DMS79 treated with DMSO at 0.1 percent for 48 hours (cell line): ENCODE measurements around the gene OBSCN.
"Not testable (repeated sequence)": the region's sequence is repeated elsewhere in the genome, so short reads cannot be mapped to it uniquely, and the experiment has no call there.

Experiments used
- DNase-seq: peaks from one replicate; lab custom pipeline; 2025; lab: John Stamatoyannopoulos, UW

OBSCN gene

DNA sequence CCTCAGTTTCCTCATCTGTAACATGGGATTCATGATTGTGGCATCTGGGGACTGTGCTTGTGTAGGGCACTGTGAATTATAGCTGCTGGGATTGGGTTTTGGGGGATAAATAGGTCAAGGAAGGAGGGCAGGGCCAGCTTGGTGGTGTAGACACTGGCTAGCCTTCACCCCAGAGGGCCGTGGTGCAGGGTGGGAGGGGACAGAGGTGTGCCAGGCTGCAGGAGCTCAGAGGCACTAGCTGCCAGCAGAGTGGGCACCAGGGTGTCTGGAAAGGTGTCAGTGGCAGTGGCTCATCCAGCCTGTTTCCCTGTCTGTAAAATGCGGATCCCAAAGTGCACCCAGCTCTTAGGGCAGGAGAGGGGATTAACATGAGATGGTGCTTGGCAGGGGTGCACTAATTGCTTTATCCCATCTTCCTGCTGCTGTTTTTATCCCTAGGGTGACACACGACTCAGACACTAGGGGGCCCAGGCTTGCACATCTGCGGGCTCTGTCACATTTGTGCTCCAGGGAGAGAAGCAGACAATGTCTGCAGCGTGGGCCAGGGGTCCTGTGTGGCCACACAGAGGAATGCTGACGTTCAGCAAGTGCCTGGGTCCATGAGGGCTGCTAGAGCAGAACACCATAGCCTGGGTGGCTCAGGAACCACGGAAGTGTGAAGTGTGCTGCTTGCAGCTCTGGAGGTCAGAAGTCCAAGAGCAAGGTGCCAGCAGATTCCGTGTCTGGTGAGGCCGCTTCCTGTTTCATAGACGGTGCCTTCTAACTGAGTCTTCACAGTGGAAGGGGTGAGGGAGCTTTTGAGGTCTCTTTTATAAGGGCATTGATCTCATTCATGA lies 19.3 kb downstream of the OBSCN start:
- no peak for DNase-seq

DNA sequence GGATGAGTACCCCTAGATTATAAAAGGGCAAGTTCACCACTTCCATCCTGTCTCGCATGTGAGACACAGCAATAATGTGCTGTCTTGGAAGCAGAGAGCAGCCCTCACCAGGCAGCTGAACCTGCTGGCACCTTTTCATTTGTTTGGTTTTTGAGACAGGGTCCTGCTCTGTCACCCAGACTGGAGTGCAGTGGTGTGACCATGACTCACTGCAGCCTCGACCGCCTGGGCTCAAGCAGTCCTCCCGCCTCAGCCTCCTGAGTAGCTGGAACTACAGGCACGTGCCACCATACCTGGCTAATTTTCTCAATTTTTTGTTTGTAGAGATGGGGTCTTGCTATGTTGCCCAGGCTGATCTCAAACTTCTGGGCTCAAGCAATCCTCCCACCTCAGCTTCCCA lies 20.3 kb downstream of the OBSCN start:
- not testable (repeated sequence) for DNase-seq

DNA sequence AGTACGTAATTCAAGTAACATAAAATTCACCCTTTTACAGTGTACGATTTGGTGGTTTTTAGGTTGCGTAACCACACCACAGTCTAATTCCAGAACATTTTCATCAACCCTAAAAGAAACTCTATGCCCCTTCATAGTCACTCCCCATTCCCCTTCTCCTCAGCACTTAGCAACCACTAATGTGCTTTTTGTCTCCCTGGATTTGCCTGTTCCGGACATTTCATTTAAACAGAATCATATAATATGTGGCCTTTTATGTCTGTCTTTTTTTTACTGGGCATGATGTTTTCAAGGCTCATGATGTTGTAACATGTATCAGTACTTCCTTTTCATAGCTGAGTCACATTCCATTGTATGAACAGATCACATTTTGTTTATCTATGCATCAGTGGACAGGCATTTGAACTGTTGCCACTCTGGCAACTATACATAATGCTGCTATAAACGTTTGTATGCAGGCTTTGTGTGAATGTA lies 20.8 kb downstream of the OBSCN start:
- DNase-seq, result no peak

DNA sequence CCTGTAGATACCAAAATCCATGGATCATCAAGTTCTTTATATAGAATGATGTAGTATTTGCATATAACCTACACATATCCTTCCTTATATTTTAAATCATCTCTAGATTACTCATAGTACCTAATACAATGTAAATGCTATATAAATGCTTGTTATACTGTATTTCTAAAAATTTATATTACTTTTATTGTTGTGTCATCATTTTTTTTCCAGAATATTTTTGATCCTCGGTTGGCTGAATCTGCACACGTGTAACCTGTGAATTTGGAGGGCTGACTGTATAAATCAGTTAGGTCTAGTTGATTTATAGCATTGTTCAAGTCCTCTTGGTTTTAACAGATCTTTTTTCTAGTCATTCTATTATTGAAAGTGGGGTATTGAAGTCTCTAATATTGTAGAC lies 23.3 kb downstream of the OBSCN start:
- no peak for DNase-seq

DNA sequence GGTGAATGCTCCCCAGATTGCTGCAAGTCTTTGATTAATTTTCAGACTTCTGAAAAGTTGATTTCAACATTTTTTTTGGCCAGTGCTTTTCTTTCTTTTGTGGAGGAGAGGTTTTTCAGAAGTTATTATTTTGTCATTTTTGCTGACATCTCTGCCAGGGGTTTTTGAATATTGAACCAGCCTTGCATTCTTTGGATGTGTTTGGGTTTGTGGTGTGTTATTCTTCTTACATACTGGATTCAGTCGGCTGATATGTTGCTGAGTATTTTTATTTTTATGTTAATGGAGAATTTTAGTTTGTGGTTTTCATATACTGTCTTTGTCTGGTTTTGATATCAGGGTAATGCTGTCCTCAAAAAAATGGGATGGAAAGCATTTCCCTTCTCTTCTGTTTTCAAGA lies 25.3 kb downstream of the OBSCN start:
- no peak for DNase-seq

DNA sequence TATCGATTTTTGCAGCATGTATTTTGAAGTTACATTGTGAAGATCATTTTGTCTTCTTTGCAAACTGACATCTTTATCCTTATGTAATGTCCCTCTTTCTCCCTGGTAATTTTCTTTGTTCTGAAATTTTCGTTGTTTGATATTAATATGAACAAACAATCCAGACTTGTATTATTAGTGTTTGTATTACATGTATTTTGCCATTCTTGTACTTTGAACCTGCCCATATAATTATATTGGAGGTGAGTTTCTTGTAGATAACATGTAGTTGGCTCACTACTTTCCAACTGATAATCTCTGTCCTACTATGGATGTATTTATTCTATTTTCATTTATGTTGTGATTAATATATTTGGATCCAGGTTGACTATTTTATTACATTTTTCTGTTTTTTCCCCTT lies 27.1 kb downstream of the OBSCN start:
- DNase-seq, result no peak

DNA sequence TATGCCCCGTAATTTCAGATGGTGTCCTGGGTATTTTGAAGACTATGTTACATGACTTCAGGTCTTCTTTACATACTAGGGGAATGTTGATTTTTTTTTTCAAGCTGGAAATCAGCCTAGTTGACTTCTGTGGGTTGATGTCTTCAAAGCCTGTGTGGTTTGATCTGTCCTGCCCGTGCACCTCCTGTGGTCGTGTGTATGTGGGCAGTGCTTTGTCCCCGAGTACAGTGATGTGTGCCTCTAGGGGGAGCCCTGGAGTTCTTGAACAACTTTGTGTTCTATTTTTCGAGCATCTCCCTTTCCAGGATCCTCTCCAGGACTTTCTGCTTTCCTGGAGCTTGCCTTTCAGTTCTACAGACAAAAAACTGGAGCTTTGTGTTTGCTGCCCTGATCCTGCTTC lies 28.9 kb downstream of the OBSCN start:
- no peak for DNase-seq

DNA sequence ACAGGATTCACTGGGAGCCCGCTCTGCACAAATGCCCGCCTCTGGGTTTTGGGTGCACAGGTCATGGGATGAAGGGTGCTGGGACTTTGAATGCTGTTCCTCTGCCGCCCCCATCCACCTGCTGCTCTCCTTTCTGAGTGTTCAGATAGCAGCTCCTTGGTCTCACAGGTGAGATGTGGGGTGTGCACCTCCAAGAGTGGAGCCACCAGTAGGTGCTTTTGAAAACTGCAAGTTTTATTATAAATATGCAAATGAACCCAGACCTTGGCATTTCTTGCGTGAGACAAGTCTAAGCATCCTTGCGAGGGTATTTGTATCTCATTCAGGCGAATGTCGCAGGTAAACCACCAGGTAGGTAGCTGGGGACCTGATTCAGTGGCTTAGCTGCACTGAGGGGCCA lies 30.2 kb downstream of the OBSCN start:
- no peak for DNase-seq

DNA sequence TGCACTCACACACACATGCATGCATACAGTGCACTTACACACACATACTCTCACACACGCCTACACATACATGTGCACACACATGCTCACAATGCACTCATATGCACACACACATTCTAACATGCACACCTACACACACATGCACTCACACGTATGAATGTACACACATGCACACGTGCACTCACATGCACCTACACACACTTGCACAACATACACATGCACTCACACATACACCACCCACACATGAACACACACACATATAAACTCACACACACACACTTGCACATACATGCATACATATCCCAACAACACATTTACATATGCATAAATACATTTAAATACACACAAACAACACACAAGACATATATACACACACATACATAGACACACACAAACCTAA lies 30.6 kb downstream of the OBSCN start:
- no peak for DNase-seq

DNA sequence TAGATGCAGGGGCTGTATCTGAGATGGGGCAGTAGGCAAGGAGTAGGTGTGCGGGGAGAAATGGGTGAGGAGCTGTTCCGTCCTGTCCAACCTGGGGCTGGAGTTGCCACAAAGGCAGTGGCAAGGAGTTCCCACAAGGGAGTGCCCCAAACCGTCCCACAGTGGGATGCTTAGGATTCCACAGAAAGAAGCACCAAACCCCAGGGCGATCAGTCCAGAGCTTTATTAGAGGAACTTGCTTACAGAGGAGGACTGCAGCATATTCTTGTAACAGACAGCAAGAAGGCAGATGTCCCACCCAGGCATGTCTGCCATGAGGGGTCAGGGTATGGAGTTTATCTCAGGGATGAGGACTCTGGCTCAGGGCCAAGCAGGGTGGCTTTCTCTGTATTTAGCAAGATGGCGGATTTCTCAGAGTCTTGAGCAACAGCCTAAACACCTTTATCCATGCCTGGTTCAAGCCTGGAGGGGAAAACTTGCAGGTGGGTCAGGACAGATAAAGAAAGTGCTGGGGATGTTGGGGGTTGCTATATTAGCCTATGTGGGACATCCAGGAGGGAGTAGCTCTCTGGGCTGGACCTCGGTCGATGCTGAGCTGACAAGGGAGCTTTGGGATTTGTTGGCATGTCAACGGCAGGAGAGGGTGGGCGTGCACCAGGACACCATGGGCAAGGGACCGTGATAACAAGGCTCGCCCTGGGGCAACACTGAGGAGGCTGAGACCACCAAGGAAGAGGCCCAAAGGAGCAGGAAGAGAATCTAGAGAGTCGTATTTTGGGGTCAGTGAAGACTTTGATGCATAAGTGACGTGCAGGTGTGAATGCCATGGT lies 32.8 kb downstream of the OBSCN start:
- DNase-seq, result no peak

DNA sequence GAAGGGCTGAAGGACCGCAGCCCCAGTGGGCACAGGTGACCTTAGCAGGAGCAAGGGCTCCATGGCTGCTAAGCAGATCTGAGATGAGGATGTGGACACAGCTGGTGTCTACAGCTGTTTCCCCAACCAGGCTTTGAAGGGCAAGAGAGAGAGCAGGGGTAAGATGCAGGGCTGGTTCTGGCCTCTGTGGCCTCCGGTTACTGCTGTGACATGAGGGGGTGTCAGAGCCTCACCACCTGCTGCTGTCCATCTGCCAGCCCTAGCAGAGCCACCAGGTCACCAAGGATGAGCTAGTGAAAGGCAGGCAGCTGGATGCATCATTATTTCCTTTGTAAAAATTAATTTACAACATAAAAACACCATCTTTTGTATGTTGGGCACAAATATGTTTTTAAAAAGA lies 33.4 kb downstream of the OBSCN start:
- DNase-seq, result no peak

DNA sequence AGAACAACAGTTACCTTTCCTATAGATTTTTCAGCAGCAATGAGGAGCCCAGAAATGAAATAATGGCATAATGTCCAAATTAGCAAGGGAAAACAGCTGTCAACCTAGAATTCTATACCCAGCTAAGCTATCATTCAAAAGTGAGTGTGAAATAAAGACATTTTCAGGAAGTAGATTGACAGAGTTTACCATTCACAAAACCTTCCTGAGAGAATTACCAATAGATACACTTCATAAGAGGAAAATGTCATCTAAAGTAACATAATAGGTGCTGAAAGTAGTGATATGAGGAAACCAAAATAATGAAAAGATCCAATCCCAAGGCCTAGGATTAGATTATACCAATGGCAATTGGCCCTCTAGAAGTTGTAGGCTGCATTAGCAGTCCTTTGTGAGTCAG lies 34.6 kb downstream of the OBSCN start:
- DNase-seq, result no peak

DNA sequence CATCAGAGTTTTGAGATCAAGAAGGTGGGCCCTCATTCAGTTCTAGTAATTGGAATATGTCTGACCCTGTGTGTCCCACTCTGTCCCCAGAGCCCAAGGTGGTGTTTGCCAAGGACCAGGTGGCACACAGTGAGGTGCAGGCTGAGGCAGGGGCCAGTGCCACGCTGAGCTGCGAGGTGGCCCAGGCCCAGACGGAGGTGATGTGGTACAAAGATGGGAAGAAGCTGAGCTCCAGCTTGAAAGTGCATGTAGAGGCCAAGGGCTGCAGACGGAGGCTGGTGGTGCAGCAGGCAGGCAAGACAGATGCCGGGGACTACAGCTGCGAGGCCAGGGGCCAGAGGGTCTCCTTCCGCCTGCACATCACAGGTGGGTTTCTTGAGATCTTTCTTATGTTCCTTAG lies 35.2 kb downstream of the OBSCN start:
- DNase-seq, result no peak

DNA sequence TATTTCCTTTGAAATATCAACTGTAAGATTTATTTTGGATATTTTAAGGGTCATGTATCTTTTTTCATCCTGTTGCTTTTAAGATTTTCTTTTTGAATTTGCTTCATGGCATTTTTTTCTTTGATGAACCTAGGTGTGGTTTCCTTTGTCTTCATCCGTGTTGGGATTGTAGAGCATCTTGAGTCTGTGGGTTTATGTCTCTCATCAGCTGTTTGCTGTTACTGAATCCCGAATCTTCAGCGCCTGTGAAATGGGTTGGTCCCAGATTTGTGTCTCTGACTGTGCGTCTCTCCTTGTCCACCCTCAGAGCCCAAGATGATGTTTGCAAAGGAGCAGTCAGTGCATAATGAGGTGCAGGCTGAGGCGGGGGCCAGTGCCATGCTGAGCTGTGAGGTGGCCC lies 36.1 kb downstream of the OBSCN start:
- not testable (repeated sequence) for DNase-seq

DNA sequence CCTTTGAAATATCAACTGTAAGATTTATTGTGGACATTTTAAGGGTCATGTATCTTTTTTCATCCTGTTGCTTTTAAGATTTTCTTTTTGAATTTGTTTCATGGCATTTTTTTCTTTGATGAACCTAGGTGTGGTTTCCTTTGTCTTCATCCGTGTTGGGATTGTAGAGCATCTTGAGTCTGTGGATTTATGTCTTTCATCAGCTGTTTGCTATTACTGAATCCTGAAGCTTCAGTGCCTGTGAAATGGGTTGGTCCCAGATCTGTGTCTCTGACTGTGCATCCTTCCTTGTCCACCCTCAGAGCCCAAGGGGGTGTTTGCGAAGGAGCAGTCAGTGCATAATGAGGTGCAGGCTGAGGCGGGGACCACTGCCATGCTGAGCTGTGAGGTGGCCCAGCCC lies 37.3 kb downstream of the OBSCN start:
- no peak for DNase-seq

DNA sequence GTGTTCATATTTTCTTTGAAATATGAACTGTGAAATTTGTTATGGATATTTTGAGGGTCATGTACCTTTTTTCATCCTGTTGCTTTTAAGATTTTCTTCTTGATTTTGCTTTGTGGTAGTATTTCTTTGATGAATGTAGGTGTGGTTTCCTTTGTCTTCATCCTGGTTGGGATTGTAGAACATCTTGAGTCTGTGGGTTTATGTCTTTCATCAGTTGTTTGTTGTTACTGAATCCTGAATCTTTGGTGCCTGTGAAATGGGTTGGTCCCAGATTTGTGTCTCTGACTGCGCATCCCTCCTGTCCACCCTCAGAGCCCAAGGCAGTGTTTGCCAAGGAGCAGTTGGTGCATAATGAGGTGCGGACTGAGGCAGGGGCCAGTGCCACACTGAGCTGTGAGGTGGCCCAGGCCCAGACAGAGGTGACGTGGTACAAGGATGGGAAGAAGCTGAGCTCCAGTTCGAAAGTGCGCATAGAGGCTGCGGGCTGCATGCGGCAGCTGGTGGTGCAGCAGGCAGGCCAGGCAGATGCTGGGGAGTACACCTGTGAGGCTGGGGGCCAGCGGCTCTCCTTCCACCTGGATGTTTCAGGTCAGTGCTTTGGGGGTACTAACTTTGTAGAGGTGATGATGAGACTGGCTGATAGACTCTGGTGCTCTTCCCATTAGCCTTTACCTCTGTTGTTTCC lies 38.5 kb downstream of the OBSCN start:
- no peak for DNase-seq

DNA sequence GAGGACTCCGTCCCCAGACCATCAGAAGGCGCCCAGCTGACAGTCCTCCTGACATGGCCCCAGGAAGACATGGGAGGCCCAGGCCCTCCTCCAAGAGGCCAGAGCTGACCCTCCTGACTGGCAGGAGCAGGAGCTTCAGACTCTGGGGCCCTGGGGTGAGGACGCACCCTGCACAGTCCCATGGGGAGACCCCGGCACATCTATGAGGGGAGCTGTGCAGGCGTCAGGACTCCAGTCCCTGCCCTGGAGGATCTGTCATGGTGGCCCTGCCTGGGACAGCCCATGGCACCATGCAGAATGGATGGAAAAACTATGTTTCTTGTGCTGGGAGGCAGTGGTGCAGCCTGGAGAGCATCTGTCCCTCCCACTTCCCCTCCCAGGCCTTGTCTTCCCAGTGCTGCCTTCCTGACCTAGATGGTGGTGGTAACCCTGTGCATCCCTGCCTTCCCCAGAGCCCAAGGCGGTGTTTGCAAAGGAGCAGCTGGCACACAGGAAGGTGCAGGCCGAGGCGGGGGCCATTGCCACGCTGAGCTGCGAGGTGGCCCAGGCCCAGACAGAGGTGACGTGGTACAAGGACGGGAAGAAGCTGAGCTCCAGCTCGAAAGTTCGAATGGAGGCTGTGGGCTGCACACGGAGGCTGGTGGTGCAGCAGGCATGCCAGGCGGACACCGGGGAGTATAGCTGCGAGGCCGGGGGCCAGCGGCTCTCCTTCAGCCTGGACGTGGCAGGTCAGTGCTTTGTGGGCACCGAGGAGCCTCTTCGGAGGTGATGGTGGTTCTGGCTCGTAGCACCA lies 41.9 kb downstream of the OBSCN start:
- no peak for DNase-seq

DNA sequence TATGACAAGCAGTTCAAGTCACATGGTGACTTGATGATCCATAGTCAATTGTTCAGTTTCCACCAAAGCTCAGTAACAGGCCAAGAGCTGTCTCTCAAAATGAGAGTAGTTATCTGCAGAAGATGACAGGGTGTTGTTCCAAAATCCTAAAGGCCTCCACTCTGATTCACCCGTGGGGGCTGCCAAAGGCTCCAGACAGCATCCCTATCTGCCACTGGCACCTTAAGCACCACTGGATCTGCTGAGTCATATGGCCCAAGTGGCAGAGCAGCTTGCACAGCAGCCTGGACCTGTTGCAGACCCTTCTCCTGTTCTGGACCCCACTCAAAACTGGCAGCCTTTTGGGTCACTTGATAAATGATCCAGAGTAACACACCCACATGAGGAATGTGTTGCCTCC lies 44.6 kb downstream of the OBSCN start:
- not testable (repeated sequence) for DNase-seq

DNA sequence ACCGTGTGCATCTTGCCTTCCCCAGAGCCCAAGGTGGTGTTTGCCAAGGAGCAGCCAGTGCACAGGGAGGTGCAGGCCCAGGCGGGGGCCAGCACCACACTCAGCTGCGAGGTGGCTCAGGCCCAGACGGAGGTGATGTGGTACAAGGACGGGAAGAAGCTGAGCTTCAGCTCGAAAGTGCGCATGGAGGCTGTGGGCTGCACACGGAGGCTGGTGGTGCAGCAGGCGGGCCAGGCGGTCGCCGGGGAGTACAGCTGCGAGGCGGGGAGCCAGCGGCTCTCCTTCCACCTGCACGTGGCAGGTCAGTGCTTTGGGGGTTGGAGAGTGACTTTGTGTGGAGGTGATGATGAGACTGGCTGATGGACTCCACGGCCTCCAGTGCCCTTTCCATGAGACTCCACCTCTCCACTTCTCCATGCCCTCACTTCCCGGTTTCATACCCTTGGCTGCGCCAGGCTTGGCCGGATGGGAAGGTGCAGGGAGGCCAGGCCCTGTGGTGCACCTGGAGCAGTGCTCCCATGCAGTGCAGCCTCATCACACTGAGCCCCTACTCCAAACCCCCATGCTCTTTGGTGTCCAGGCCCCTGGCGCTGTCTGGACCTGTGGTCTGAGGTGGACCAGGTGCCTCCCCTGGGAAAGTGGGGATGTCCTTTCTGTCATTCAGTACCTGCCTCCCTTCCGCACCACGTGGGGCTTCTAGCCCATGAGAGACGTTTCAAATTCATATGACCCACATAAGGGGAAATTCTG lies 49.0 kb downstream of the OBSCN start:
- no peak for DNase-seq

DNA sequence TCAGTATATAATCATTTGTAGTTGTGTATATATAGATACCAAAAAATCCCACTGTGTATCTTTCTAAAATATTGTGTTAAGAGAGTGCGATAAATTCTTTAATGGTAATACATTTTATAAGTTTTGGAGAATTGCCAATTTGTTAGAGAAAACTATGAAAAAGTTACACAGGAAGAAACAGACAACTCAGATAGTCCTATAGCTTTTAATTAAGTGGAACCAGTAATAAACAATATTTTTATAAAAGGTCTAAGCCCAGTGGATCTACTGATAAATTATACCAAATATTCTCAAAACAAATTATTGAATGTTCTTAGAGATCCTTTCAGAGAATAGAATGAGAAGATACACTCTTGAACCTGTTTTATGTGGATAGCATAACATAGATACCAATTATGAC lies 50.6 kb downstream of the OBSCN start:
- DNase-seq, result no peak

DNA sequence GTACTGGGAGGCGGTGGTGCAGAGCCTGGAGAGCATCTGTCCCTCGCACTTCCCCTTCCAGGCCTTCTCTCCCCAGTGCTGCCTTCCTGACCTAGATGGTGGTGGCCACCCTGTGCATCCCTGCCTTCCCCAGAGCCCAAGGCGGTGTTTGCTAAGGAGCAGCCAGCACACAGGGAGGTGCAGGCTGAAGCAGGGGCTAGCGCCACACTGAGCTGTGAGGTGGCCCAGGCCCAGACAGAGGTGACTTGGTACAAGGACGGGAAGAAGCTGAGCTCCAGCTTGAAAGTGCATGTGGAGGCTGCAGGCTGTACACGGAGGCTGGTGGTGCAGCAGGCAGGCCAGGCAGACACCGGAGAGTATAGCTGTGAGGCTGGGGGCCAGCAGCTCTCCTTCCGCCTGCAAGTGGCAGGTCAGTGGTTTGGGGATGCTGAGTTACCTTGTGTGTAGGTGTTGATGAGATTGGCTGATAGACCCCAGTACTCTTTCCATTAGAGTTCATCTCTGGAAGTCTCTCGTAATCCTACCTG lies 51.6 kb downstream of the OBSCN start:
- DNase-seq, result no peak
